GM19351 (cell line): ENCODE results near the gene CHRNA4.
"Not testable (repeated sequence)": the region's sequence is repeated elsewhere in the genome, so short reads cannot be mapped to it uniquely, and the experiment has no call there.

ENCODE experiments used
- ATAC-seq: cut with Tn5 transposase; IDR thresholded peaks from one replicate; pipeline ENCODE4 v1.9.1; 2021; ENCODE audit warnings: mild to moderate bottlenecking, moderate library complexity; ENCODE audit not compliant: unreplicated experiment

CHRNA4 gene

GRCh38 chr20:63336232-63336752, 24.9 kb downstream of the CHRNA4 start:
- ATAC-seq: no peak

- ATAC-seq: no peak
Observed at GRCh38 chr20:63335711-63336110, 25.4 kb downstream of the CHRNA4 start.

- ATAC-seq: not testable (repeated sequence)
Observed at GRCh38 chr20:63335060-63335459, 26.1 kb downstream of the CHRNA4 start.

GRCh38 chr20:63334356-63334755, 26.8 kb downstream of the CHRNA4 start:
- no peak for ATAC-seq

- ATAC-seq: no peak
Observed at GRCh38 chr20:63333241-63333836, 27.8 kb downstream of the CHRNA4 start.

GRCh38 chr20:63332488-63333240, 28.5 kb downstream of the CHRNA4 start:
- no peak for ATAC-seq

GRCh38 chr20:63331741-63332400, 29.3 kb downstream of the CHRNA4 start:
- no peak for ATAC-seq

GRCh38 chr20:63330940-63331339, 30.2 kb downstream of the CHRNA4 start:
- ATAC-seq: no peak

GRCh38 chr20:63330084-63330760, 30.9 kb downstream of the CHRNA4 start:
- no peak for ATAC-seq

GRCh38 chr20:63329331-63330083, 31.6 kb downstream of the CHRNA4 start:
- no peak for ATAC-seq

GRCh38 chr20:63328718-63329275, 32.4 kb downstream of the CHRNA4 start:
- ATAC-seq: no peak

- no peak for ATAC-seq
Observed at GRCh38 chr20:63328026-63328700, 33.0 kb downstream of the CHRNA4 start.

- no peak for ATAC-seq
Observed at GRCh38 chr20:63327231-63327745, 33.9 kb downstream of the CHRNA4 start.

GRCh38 chr20:63326314-63327230, 34.6 kb downstream of the CHRNA4 start:
- ATAC-seq: no peak

GRCh38 chr20:63325554-63326313, 35.4 kb downstream of the CHRNA4 start:
- no peak for ATAC-seq

GRCh38 chr20:63325021-63325471, 36.1 kb downstream of the CHRNA4 start:
- ATAC-seq: no peak

GRCh38 chr20:63323357-63323981, 37.7 kb downstream of the CHRNA4 start:
- ATAC-seq: no peak
